Testis (tissue), 3 donors: ENCODE data around the gene DDR1. TPM values are rescaled to one million over a fixed set of nuclear protein-coding genes. Genes with fewer than 3 reads are reported as not detected.
A peak's percentile ranks its signal among the peaks of the same experiment; 100 is the strongest.

ENCODE experiments used
- DNase-seq: peaks from one replicate; pipeline ENCODE4 v3.0.0-alpha.2; 2019
- H3K27ac ChIP-seq, 2 donors: fragments of 200-600 bp; sonication (generic); one replicate each; pipeline ENCODE4 v1.5.1; 2019
- H3K27me3 ChIP-seq: fragments of 200-600 bp; sonication (generic); one replicate; pipeline ENCODE4 v1.5.1; 2019
- H3K36me3 ChIP-seq: fragments of 200-600 bp; sonication (generic); one replicate; pipeline ENCODE4 v1.5.1; 2017; ENCODE audit warnings: low read depth; ENCODE audit errors: missing control alignments
- H3K4me1 ChIP-seq: fragments of 200-600 bp; sonication (generic); one replicate; pipeline ENCODE4 v1.5.1; 2019
- H3K4me3 ChIP-seq, 2 donors: fragments of 200-600 bp; sonication (generic); one replicate each; pipeline ENCODE4 v1.5.1; 2017 to 2019
- H3K9me3 ChIP-seq: fragments of 200-600 bp; sonication (generic); one replicate; pipeline ENCODE4 v1.5.1; 2017
- CTCF ChIP-seq, 3 experiments: fragments of 450-650 bp in 2 of 3; fragments of 200-600 bp in 1 of 3; sonication (generic) in 1 of 3; IDR thresholded peaks; one replicate each; pipeline ENCODE4 v1.5.1; 2016 to 2019; ENCODE audit warnings: antibody characterized with exemption in 3 of 3, mild to moderate bottlenecking in 2 of 3, moderate library complexity in 1 of 3
- POLR2A ChIP-seq: fragments of 450-650 bp; IDR thresholded peaks from one replicate; pipeline ENCODE4 v1.6.1; 2017; ENCODE audit warnings: antibody characterized with exemption, mild to moderate bottlenecking, moderate library complexity
- WGBS, 2 donors: methylation state at CpG; one replicate each; pipeline ENCODE4 v1.1.5; 2018; 5-methylcytosine and 5-hydroxymethylcytosine counted together
- intact Hi-C: fragments of 100-400 bp; cut with DNase I; formaldehyde crosslinking; loops from one replicate; pipeline ENCODE4 v1.15.1; 2023; ENCODE audit warnings: low total_unique reads
- polyA plus RNA-seq: library from polyadenylated mRNA; stranded (reverse); fragments of 350-450 nt; fragmentation: Illumina TruSeq; extraction: RNeasy Lipid Tissue Mini Kit (QIAGEN cat#74804); gene quantifications from one replicate; pipeline ENCODE4 v1.2.3, GENCODE V29; 2014; ENCODE audit warnings: low read depth, low replicate concordance; ENCODE audit not compliant: insufficient read depth
- total RNA-seq, 2 donors: library from RNA; depleted of rRNA; stranded (reverse); fragments of >200 nt; gene quantifications; one replicate each; pipeline ENCODE4 v1.2.3, GENCODE V29; 2016

DDR1 gene
- total and polyA plus RNA-seq, 3 donors from 2014 or later, result 33.8 to 97.6 (median 94.6) TPM

GRCh38 chr6:30881392-30882203 is 2.7 kb upstream of the DDR1 start:
- peaks cover 58% of the 10 kb centered on the region for H3K4me1 ChIP-seq
- intact Hi-C loops, result loop anchor here (5.0 kb wide), 1 partner anchor 54 kb away; no protein-coding TSS in a partner anchor
- H3K9me3 ChIP-seq, result no peaks in the 10 kb centered on the region
- DNase-seq, result no peak
- H3K4me3 ChIP-seq, result no peak overlapping the region
- peak overlapping the region in 1 of 2 donors; percentile 93 for H3K27ac ChIP-seq
- no peaks in the 10 kb centered on the region for H3K36me3 ChIP-seq
- WGBS, 2 donors, result 61 to 65% methylated on average over 10 to 14 of the region's 14 CpGs
- H3K27me3 ChIP-seq, result no peaks in the 10 kb centered on the region
- TF ChIP-seq POLR2A, result no peak
- TF ChIP-seq CTCF (IDR thresholded peaks at IDR 0.05), result no peak

- Histone ChIP-seq H3K36me3 (no peaks in the 10 kb centered on the region), H3K9me3 (no peaks in the 10 kb centered on the region), H3K4me1 (peaks cover 56% of the 10 kb centered on the region), H3K27me3 (no peaks in the 10 kb centered on the region), H3K27ac (peak overlapping the region; percentile 73 to 93), H3K4me3 (no peak overlapping the region)
- no peak for TF ChIP-seq CTCF (IDR thresholded peaks at IDR 0.05)
- TF ChIP-seq POLR2A, result no peak
- intact Hi-C loops, result loop anchor here (5.0 kb wide), 1 partner anchor 55 kb away; no protein-coding TSS in a partner anchor
- 40 to 62% methylated on average over 7 to 8 of the region's 8 CpGs for WGBS, 2 donors
- no peak for DNase-seq
Observed at GRCh38 chr6:30882204-30882758, 2.0 kb upstream of the DDR1 start.

- Histone ChIP-seq H3K4me3 (peak overlapping the region in 1 of 2 donors; percentile 73), H3K9me3 (no peaks in the 10 kb centered on the region), H3K36me3 (no peaks in the 10 kb centered on the region), H3K4me1 (peaks cover 48% of the 10 kb centered on the region), H3K27ac (peak overlapping the region; percentile 73 to 93), H3K27me3 (no peaks in the 10 kb centered on the region)
- 28 to 37% methylated on average over 12 to 15 of the region's 15 CpGs for WGBS, 2 donors
- TF ChIP-seq POLR2A, result no peak
- TF ChIP-seq CTCF (IDR thresholded peaks at IDR 0.05), result no peak
- DNase-seq, result peak; percentile 68
- intact Hi-C loops, result loop anchor here (5.0 kb wide), 1 partner anchor 56 kb away; no protein-coding TSS in a partner anchor
Observed at GRCh38 chr6:30882759-30883684, 1.3 kb upstream of the DDR1 start.

- Histone ChIP-seq H3K27ac (peak overlapping the region; percentile 73 to 93), H3K4me3 (peak overlapping the region; percentile 73 to 78), H3K36me3 (no peaks in the 10 kb centered on the region), H3K27me3 (no peaks in the 10 kb centered on the region), H3K4me1 (peaks cover 45% of the 10 kb centered on the region), H3K9me3 (no peaks in the 10 kb centered on the region)
- 2 to 5% methylated on average over 3 to 47 of the region's 59 CpGs for WGBS, 2 donors
- intact Hi-C loops, result loop anchor here (5.0 kb wide), 1 partner anchor 58 kb away; no protein-coding TSS in a partner anchor
- peak; percentile 58 for DNase-seq
- no peak for TF ChIP-seq CTCF (IDR thresholded peaks at IDR 0.05)
- no peak for TF ChIP-seq POLR2A
Observed at GRCh38 chr6:30884521-30885480, 482 bp downstream of the DDR1 start.
